Measurements from ENCODE around the gene GPR82. TPM values are rescaled to one million over a fixed set of nuclear protein-coding genes. Genes with fewer than 3 reads are reported as not detected.

The GPR82 gene
- total RNA-seq, 1 experiment from 2014 or later, result not detected

GRCh38 chrX:41758401-41758800 lies 34.4 kb downstream of the GPR82 start:
- POLR2A ChIA-PET, result no interaction called here

GRCh38 chrX:41759817-41760216 lies 35.8 kb downstream of the GPR82 start:
- DNase-seq, result peak in 1 of 2 experiments; percentile 5
- Mint-ChIP-seq H3K27me3 (ENCODE audit: insufficient read depth, unreplicated experiment) (no peaks in the 10 kb centered on the region), H3K36me3 (ENCODE audit: insufficient read depth, unreplicated experiment) (peaks cover 23% of the 10 kb centered on the region), H3K4me3 (ENCODE audit: unreplicated experiment) (no peak overlapping the region), H3K9me3 (ENCODE audit: unreplicated experiment) (no peaks in the 10 kb centered on the region), H3K27ac (ENCODE audit: unreplicated experiment) (no peak overlapping the region), H3K4me1 (ENCODE audit: low read depth, unreplicated experiment) (no peaks in the 10 kb centered on the region)
- H3K36me3 ChIP-seq (ENCODE audit: control insufficient read depth, insufficient read depth, low read length), result no peaks in the 10 kb centered on the region
- peaks cover 5% of the 10 kb centered on the region; the same call in 1 of the 2 replicates for H3K4me1 ChIP-seq
- H3K4me3 ChIP-seq (ENCODE audit: low read depth, low read length), result no peak overlapping the region
- peak in 1 of 2 experiments; percentile 6 for TF ChIP-seq CTCF (IDR thresholded peaks at IDR 0.05; ENCODE audit: insufficient read depth in 1 of 2, low read depth in 1 of 2, low read length in 1 of 2, severe bottlenecking in 1 of 2, unreplicated experiment in 1 of 2)
- ChIA-PET CTCF (no interaction called here), POLR2A (no interaction called here)
- no peaks in the 10 kb centered on the region for H3K27me3 ChIP-seq (replicated peaks; ENCODE audit: control insufficient read depth, insufficient read depth, low read length)
- intact Hi-C loops (cut with micrococcal nuclease; ENCODE audit: unreplicated experiment), result no loop called here
- H3K9me3 ChIP-seq, result no peaks in the 10 kb centered on the region
- BruUV-seq (replicated peaks), result no TSS peak

More at GRCh38 chrX:41758401-41758800, 34.4 kb downstream of the GPR82 start:
- Mint-ChIP-seq H3K9me3 (ENCODE audit: unreplicated experiment) (no peaks in the 10 kb centered on the region), H3K27ac (ENCODE audit: unreplicated experiment) (no peak overlapping the region), H3K27me3 (ENCODE audit: insufficient read depth, unreplicated experiment) (no peaks in the 10 kb centered on the region), H3K4me1 (ENCODE audit: low read depth, unreplicated experiment) (no peaks in the 10 kb centered on the region), H3K4me3 (ENCODE audit: unreplicated experiment) (no peak overlapping the region), H3K36me3 (ENCODE audit: insufficient read depth, unreplicated experiment) (peaks cover 18% of the 10 kb centered on the region)
- no peaks in the 10 kb centered on the region for H3K9me3 ChIP-seq
- BruUV-seq (replicated peaks), result no TSS peak
- TF ChIP-seq CTCF (IDR thresholded peaks at IDR 0.05; ENCODE audit: insufficient read depth in 1 of 2, low read depth in 1 of 2, low read length in 1 of 2, severe bottlenecking in 1 of 2, unreplicated experiment in 1 of 2), result no peak
- H3K27me3 ChIP-seq (replicated peaks; ENCODE audit: control insufficient read depth, insufficient read depth, low read length), result no peaks in the 10 kb centered on the region
- no peak overlapping the region for H3K4me3 ChIP-seq (ENCODE audit: low read depth, low read length)
- intact Hi-C loops (cut with micrococcal nuclease; ENCODE audit: unreplicated experiment), result no loop called here
- no peaks in the 10 kb centered on the region for H3K36me3 ChIP-seq (ENCODE audit: control insufficient read depth, insufficient read depth, low read length)
- H3K4me1 ChIP-seq, result peaks cover 5% of the 10 kb centered on the region; the same call in 1 of the 2 replicates
- CTCF ChIA-PET, result no interaction called here
- no peak for DNase-seq

GRCh38 chrX:41761169-41761568 lies 37.2 kb downstream of the GPR82 start:
- peaks cover 5% of the 10 kb centered on the region; the same call in 1 of the 2 replicates for H3K4me1 ChIP-seq
- Mint-ChIP-seq H3K4me1 (ENCODE audit: low read depth, unreplicated experiment) (no peaks in the 10 kb centered on the region), H3K36me3 (ENCODE audit: insufficient read depth, unreplicated experiment) (peaks cover 23% of the 10 kb centered on the region), H3K4me3 (ENCODE audit: unreplicated experiment) (no peak overlapping the region), H3K9me3 (ENCODE audit: unreplicated experiment) (no peaks in the 10 kb centered on the region), H3K27me3 (ENCODE audit: insufficient read depth, unreplicated experiment) (no peaks in the 10 kb centered on the region), H3K27ac (ENCODE audit: unreplicated experiment) (no peak overlapping the region)
- no peaks in the 10 kb centered on the region for H3K9me3 ChIP-seq
- intact Hi-C loops (cut with micrococcal nuclease; ENCODE audit: unreplicated experiment), result no loop called here
- no peak for DNase-seq
- no peaks in the 10 kb centered on the region for H3K36me3 ChIP-seq (ENCODE audit: control insufficient read depth, insufficient read depth, low read length)
- BruUV-seq (replicated peaks), result no TSS peak
- H3K4me3 ChIP-seq (ENCODE audit: low read depth, low read length), result no peak overlapping the region
- CTCF ChIA-PET, result no interaction called here
- no peaks in the 10 kb centered on the region for H3K27me3 ChIP-seq (replicated peaks; ENCODE audit: control insufficient read depth, insufficient read depth, low read length)
- POLR2A ChIA-PET, result no interaction called here
- no peak for TF ChIP-seq CTCF (IDR thresholded peaks at IDR 0.05; ENCODE audit: insufficient read depth in 1 of 2, low read depth in 1 of 2, low read length in 1 of 2, severe bottlenecking in 1 of 2, unreplicated experiment in 1 of 2)

All from Caco-2 (cell line).